ENCODE data around the gene SPIRE1. TPM values are rescaled to one million over a fixed set of nuclear protein-coding genes. Genes with fewer than 3 reads are reported as not detected.

The SPIRE1 gene
- total RNA-seq, 4 donors from 2014 or later: 1.9 to 25.3 (median 13.4) TPM

DNA sequence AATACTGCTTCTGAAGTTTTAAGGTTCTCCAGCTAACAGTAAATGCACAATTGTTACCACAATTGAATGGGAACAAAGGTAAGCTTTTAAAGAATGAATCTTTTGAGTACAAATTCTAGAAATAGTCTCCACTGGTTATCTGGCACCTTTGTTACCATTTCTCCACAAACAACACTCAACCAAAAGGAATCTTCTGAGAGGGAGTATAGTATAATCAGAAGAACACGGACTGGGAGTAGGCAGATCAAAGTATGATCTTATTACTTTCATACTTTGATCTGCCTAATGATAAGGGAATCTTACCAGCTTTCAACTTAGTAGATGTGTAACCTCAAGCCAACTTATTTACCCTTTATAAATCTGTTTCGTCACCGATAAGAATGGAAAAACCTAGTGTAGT is 43.3 kb upstream of the SPIRE1 start:
- no peak for DNase-seq
- TF ChIP-seq, protein P1, sequence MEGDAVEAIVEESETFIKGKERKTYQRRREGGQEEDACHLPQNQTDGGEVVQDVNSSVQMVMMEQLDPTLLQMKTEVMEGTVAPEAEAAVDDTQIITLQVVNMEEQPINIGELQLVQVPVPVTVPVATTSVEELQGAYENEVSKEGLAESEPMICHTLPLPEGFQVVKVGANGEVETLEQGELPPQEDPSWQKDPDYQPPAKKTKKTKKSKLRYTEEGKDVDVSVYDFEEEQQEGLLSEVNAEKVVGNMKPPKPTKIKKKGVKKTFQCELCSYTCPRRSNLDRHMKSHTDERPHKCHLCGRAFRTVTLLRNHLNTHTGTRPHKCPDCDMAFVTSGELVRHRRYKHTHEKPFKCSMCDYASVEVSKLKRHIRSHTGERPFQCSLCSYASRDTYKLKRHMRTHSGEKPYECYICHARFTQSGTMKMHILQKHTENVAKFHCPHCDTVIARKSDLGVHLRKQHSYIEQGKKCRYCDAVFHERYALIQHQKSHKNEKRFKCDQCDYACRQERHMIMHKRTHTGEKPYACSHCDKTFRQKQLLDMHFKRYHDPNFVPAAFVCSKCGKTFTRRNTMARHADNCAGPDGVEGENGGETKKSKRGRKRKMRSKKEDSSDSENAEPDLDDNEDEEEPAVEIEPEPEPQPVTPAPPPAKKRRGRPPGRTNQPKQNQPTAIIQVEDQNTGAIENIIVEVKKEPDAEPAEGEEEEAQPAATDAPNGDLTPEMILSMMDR (IDR thresholded peaks at IDR 0.05): no peak
- no peak for TF ChIP-seq POLR2A (IDR thresholded peaks at IDR 0.05)
- Histone ChIP-seq H3K27ac (peak overlapping the region in 3 of 4 donors; percentile 96 to 98 (median 98)), H3K27me3 (no peaks in the 10 kb centered on the region), H3K9me3 (no peaks in the 10 kb centered on the region), H3K36me3 (peaks cover 0 to 17% (median 0%) of the 10 kb centered on the region in 3 donors), H3K4me3 (peak overlapping the region in 3 of 4 donors; percentile 75 to 84 (median 78)), H3K4me1 (peaks cover 10 to 85% (median 24%) of the 10 kb centered on the region in 3 donors)
- 71 to 79% methylated on average over 3 of the region's 3 CpGs for WGBS, 2 donors
- intact Hi-C loops (cut with DNase I): no loop called here

DNA sequence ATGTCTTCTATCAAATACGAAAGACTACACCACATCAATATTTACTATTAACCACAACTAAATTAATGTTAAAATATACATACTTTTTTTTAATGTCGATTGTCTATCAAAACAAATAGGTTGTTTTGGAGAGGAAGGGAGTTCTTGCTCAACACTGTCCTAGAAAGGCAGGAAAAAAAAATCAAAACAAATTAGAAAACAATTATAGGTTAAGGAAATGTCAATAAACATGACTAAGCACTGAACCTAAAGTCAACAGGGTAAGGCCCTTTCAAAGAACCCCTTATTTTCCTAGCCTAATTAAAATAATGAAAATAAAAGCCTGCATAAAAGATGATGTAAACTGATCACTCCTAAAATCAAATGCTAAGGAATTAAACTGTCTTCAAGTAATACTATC is 41.8 kb upstream of the SPIRE1 start:
- 78 to 89% methylated on average over 2 of the region's 2 CpGs for WGBS, 2 donors
- DNase-seq: no peak
- intact Hi-C loops (cut with DNase I): no loop called here
- peaks cover 0 to 21% (median 0%) of the 10 kb centered on the region in 3 donors for H3K36me3 ChIP-seq
- H3K27me3 ChIP-seq: no peaks in the 10 kb centered on the region
- TF ChIP-seq, protein P1 (IDR thresholded peaks at IDR 0.05): no peak
- TF ChIP-seq POLR2A (IDR thresholded peaks at IDR 0.05): no peak
- peak overlapping the region in 2 of 4 donors; percentile 35 to 65 for H3K27ac ChIP-seq
- no peak overlapping the region for H3K4me3 ChIP-seq
- peaks cover 12 to 79% (median 20%) of the 10 kb centered on the region in 3 donors for H3K4me1 ChIP-seq
- H3K9me3 ChIP-seq: no peaks in the 10 kb centered on the region

DNA sequence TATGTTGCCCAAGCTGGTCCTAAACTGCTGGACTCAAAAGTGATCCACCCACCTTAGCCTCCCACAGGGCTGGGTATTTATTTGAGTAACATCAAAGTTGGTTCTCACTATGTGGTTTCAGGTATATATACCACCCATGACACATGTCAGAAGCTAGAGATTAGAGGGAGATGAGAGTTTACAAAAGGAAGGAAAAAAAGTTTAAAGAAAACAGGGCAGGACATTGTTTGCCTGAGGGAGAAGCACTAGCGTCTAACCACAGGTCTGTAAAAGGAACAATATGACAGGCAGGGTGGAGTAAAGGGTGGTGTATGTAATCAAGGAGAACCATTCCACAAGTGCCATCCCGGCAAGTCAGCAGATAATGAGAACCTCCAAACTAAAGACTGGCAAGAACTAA is 36.1 kb upstream of the SPIRE1 start:
- WGBS, 2 donors: 14 to 40% methylated on average over 2 of the region's 2 CpGs
- Histone ChIP-seq H3K36me3 (peaks cover 0 to 42% (median 0%) of the 10 kb centered on the region in 3 donors), H3K4me3 (no peak overlapping the region), H3K9me3 (no peaks in the 10 kb centered on the region), H3K27me3 (no peaks in the 10 kb centered on the region), H3K4me1 (peaks cover 2 to 56% (median 4%) of the 10 kb centered on the region in 3 donors), H3K27ac (peak overlapping the region in 3 of 4 donors; percentile 58 to 84 (median 71))
- TF ChIP-seq POLR2A (IDR thresholded peaks at IDR 0.05): no peak
- TF ChIP-seq, protein P1 (IDR thresholded peaks at IDR 0.05): no peak
- DNase-seq: no peak
- intact Hi-C loops (cut with DNase I): no loop called here

DNA sequence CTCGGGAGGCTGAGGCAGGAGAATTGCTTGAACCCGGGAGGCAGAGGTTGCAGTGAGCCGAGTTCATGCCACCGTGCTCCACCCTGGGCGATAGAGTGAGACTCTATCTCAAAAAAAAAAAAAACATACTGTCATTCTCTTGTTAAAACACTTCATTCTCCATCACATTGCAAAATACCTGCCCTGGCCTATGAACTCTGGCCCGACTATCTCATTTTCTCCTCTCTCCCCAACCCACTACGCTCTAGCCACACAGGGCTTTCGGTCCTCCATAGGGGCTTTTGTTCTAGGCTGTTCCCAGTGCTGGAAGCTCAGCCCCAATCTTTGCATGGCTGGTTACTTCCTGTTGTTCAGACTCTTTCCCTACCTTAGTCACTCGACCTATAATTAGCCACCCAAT is 34.3 kb upstream of the SPIRE1 start:
- no peak for TF ChIP-seq POLR2A (IDR thresholded peaks at IDR 0.05)
- TF ChIP-seq, protein P1 (IDR thresholded peaks at IDR 0.05): no peak
- WGBS, 2 donors: 87 to 92% methylated on average over 9 of the region's 9 CpGs
- H3K9me3 ChIP-seq: no peaks in the 10 kb centered on the region

DNA sequence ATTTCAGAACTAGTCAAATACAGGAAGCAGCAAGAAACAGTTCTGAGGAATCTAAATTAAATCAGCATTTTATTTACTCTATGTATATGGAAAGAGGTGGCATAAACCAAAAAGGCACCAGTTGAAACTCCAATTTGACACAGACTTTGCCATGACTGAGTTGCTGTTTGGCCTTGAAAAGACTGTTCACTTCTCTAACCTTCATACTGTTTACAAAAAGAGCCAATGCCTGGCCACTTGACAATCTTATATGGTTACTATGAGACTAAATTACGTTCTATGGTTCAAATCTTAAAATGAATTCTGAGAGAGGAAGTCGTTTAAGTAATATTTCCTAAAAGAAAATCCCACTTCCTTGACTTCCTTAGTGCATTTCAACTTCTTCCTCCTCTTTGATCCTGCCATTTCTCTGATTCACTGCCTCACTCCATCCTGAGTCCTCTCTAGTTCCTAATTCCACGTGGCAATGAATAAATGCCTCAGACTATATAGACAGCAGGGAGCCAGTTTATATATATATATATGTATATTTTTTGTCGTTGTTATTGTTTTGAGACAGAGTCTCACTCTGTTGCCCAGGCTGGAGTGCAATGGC is 31.4 kb upstream of the SPIRE1 start:
- Histone ChIP-seq H3K9me3 (no peaks in the 10 kb centered on the region), H3K27me3 (no peaks in the 10 kb centered on the region), H3K36me3 (peaks cover 0 to 60% (median 0%) of the 10 kb centered on the region in 3 donors), H3K4me1 (peaks cover 0 to 17% (median 0%) of the 10 kb centered on the region in 3 donors), H3K4me3 (no peak overlapping the region), H3K27ac (no peak overlapping the region)
- DNase-seq: no peak
- no peak for TF ChIP-seq POLR2A (IDR thresholded peaks at IDR 0.05)
- TF ChIP-seq, protein P1 (IDR thresholded peaks at IDR 0.05): no peak
- 77 to 81% methylated on average over 4 of the region's 4 CpGs for WGBS, 2 donors
- intact Hi-C loops (cut with DNase I): no loop called here

More for the DNA sequence above, 34.3 kb upstream of the SPIRE1 start:
- peaks cover 0 to 38% (median 4%) of the 10 kb centered on the region in 3 donors for H3K4me1 ChIP-seq
- H3K27me3 ChIP-seq: no peaks in the 10 kb centered on the region
- no peak for DNase-seq
- H3K36me3 ChIP-seq: peaks cover 0 to 51% (median 0%) of the 10 kb centered on the region in 3 donors
- no peak overlapping the region for H3K4me3 ChIP-seq
- intact Hi-C loops (cut with DNase I): no loop called here
- H3K27ac ChIP-seq: no peak overlapping the region

All from esophagus squamous epithelium (tissue), 5 donors.